BJ (cell line): ENCODE data around the gene RNF43. TPM values are rescaled to one million over a fixed set of nuclear protein-coding genes. Genes with fewer than 3 reads are reported as not detected.

ENCODE experiments used
- CTCF ChIA-PET: fragments of 350-600 bp; formaldehyde crosslinking; extraction: SDS; loops from one replicate; lab custom pipeline; 2021; ENCODE audit warnings: antibody characterized with exemption, inconsistent platforms; lab: Yijun Ruan, JAX
- POLR2A ChIA-PET: fragments of 300-600 bp; sonication (Branson Sonifier 250); formaldehyde crosslinking; extraction: SDS; loops from one replicate; lab custom pipeline; 2021; ENCODE audit warnings: antibody characterized with exemption; lab: Charles Lee
- DNase-seq: peaks from one replicate; pipeline ENCODE4 v3.0.0-alpha.2; 2011; ENCODE audit warnings: low read depth
- H3K27me3 ChIP-seq: 2 replicates; pipeline ENCODE4 v1.6.0; 2011; ENCODE audit warnings: low read length; ENCODE audit not compliant: control insufficient read depth, insufficient read depth
- H3K36me3 ChIP-seq: 2 replicates; pipeline ENCODE4 v1.5.1; 2011; ENCODE audit warnings: low read length; ENCODE audit not compliant: control insufficient read depth, insufficient read depth
- H3K4me3 ChIP-seq: 2 replicates; pipeline ENCODE4 v1.5.1; 2011; ENCODE audit warnings: low read depth, mild to moderate bottlenecking, control low read depth, low read length
- polyA plus RNA-seq: library from polyadenylated mRNA; depleted of rRNA; stranded (reverse); fragments of >200 nt; gene quantifications from 2 replicates; pipeline ENCODE4 v1.2.3, GENCODE V29; 2011
- TF ChIP-seq, protein P1 (sequence below): IDR thresholded peaks from 2 replicates; pipeline ENCODE4 v1.5.1; 2011; ENCODE audit warnings: low read depth, mild to moderate bottlenecking, control low read depth, inconsistent platforms, low read length, moderate library complexity; ENCODE audit not compliant: insufficient read depth

The RNF43 gene
- polyA plus RNA-seq, 1 experiment, result not detected

DNA sequence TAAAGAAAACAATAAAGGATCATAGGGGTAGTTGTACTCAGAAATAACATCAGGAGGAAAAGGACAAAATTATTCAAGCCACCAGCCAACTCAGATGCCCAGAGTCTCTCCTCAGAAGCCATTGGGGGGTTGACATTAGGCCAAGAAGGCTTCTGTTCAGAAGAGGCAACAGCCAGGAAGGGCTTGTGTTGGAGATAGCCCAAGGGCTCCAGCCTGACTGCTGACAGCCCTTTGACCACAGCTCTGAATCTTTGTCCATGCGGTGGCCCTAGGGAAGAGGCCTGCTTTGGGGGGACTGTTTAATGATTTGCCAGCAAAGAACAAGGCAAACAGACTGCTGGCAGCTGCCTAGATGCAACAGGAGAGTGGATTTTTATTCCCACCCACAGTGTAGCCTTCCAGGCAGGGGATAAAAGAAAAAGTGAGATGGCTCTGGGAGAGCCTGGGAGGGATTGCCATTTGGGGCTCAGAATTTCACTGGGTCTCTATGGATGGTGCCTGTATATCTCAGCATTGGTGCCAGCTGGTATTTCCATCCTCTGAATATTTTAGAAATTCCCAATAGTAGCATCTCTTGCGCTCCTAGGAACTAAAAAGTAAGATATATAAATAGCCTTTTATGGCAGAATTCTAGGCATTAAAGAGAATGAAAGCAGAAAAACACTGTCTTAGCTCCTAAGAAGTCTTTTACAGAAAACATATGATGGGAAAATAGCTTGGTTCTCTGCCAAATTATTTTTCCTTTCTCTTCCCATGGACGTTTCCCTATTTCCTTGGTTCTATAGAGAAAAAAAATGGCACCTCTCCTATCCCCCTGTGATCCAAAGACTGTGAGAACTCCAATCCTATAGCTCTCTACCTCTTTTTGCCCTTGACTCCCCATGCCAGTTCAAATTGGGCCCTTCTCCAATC, 36.0 kb downstream of the RNF43 start:
- Histone ChIP-seq H3K4me3 (no peak overlapping the region), H3K36me3 (no peaks in the 10 kb centered on the region), H3K27me3 (peaks cover 6% of the 10 kb centered on the region)
- POLR2A ChIA-PET, result no interaction called here
- DNase-seq, result no peak
- TF ChIP-seq, protein P1, sequence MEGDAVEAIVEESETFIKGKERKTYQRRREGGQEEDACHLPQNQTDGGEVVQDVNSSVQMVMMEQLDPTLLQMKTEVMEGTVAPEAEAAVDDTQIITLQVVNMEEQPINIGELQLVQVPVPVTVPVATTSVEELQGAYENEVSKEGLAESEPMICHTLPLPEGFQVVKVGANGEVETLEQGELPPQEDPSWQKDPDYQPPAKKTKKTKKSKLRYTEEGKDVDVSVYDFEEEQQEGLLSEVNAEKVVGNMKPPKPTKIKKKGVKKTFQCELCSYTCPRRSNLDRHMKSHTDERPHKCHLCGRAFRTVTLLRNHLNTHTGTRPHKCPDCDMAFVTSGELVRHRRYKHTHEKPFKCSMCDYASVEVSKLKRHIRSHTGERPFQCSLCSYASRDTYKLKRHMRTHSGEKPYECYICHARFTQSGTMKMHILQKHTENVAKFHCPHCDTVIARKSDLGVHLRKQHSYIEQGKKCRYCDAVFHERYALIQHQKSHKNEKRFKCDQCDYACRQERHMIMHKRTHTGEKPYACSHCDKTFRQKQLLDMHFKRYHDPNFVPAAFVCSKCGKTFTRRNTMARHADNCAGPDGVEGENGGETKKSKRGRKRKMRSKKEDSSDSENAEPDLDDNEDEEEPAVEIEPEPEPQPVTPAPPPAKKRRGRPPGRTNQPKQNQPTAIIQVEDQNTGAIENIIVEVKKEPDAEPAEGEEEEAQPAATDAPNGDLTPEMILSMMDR, result no peak
- CTCF ChIA-PET, result interaction anchor here (0.5 kb wide), 1 partner anchor 57 kb away, joined by 3 read pairs; no protein-coding TSS in a partner anchor

GRCh38 chr17:58380207-58381123, 36.9 kb downstream of the RNF43 start:
- no peak for DNase-seq
- Histone ChIP-seq H3K27me3 (peaks cover 4% of the 10 kb centered on the region), H3K4me3 (no peak overlapping the region), H3K36me3 (no peaks in the 10 kb centered on the region)
- ChIA-PET CTCF (interaction anchor here (0.7 kb wide), 1 partner anchor 63 kb away, joined by 3 read pairs; no protein-coding TSS in a partner anchor), POLR2A (no interaction called here)
- TF ChIP-seq, protein P1, result no peak

GRCh38 chr17:58379511-58379824, 37.9 kb downstream of the RNF43 start:
- peaks cover 4% of the 10 kb centered on the region for H3K27me3 ChIP-seq
- TF ChIP-seq, protein P1, result no peak
- POLR2A ChIA-PET, result no interaction called here
- no peaks in the 10 kb centered on the region for H3K36me3 ChIP-seq
- CTCF ChIA-PET, result no interaction called here
- no peak overlapping the region for H3K4me3 ChIP-seq
- DNase-seq, result no peak

GRCh38 chr17:58378733-58379510, 38.4 kb downstream of the RNF43 start:
- CTCF ChIA-PET, result no interaction called here
- TF ChIP-seq, protein P1, result no peak
- Histone ChIP-seq H3K4me3 (no peak overlapping the region), H3K27me3 (peaks cover 4% of the 10 kb centered on the region), H3K36me3 (no peaks in the 10 kb centered on the region)
- DNase-seq, result no peak
- POLR2A ChIA-PET, result interaction anchor here (0.6 kb wide), 1 partner anchor 325 kb away, joined by 4 read pairs; no protein-coding TSS in a partner anchor
